H9 (cell line): ENCODE measurements around the gene TTLL9. TPM values are rescaled to one million over a fixed set of nuclear protein-coding genes. Genes with fewer than 3 reads are reported as not detected.
A peak's percentile ranks its signal among the peaks of the same experiment; 100 is the strongest.

Experiments
- DNase-seq: peaks from one replicate; pipeline ENCODE4 v3.0.0-alpha.2; 2017
- H2AFZ ChIP-seq: one replicate; pipeline ENCODE4 v1.6.1; 2013; ENCODE audit warnings: mild to moderate bottlenecking, low read length, control low read depth, moderate library complexity
- H2AK5ac ChIP-seq: 2 replicates; pipeline ENCODE4 v1.6.1; 2013; ENCODE audit warnings: low read length, control low read depth, mixed read lengths; ENCODE audit not compliant: insufficient read length
- H2BK120ac ChIP-seq: one replicate; pipeline ENCODE4 v1.6.1; 2013; ENCODE audit warnings: low read depth, mild to moderate bottlenecking, low read length, control low read depth, inconsistent platforms; ENCODE audit not compliant: poor library complexity, severe bottlenecking
- H2BK12ac ChIP-seq: 2 replicates; pipeline ENCODE4 v1.6.1; 2013; ENCODE audit warnings: low read length, control low read depth, mixed read lengths, low read depth; ENCODE audit not compliant: insufficient read length
- H2BK15ac ChIP-seq: 2 replicates; pipeline ENCODE4 v1.6.1; 2013; ENCODE audit warnings: low read depth, low read length, control low read depth
- H2BK20ac ChIP-seq: one replicate; pipeline ENCODE4 v1.6.1; 2013; ENCODE audit warnings: low read depth, mild to moderate bottlenecking, low read length, control low read depth, inconsistent platforms; ENCODE audit not compliant: poor library complexity, severe bottlenecking
- H2BK5ac ChIP-seq: 2 replicates; pipeline ENCODE4 v1.6.1; 2013; ENCODE audit warnings: low read length, control low read depth, mixed read lengths; ENCODE audit not compliant: insufficient read length
- H3K14ac ChIP-seq: 2 replicates; pipeline ENCODE4 v1.6.1; 2013; ENCODE audit warnings: low read length, control low read depth; ENCODE audit not compliant: insufficient read depth
- H3K18ac ChIP-seq: 2 replicates; pipeline ENCODE4 v1.6.1; 2013; ENCODE audit warnings: low read depth, mild to moderate bottlenecking, mixed read lengths, low read length, control low read depth; ENCODE audit not compliant: insufficient read length
- H3K23ac ChIP-seq: 2 replicates; pipeline ENCODE4 v1.6.1; 2013; ENCODE audit warnings: low read length, control low read depth, mixed read lengths, low read depth; ENCODE audit not compliant: insufficient read length
- H3K23me2 ChIP-seq: 2 replicates; pipeline ENCODE4 v1.6.1; 2013; ENCODE audit warnings: low read depth, mild to moderate bottlenecking, mixed read lengths, low read length, control low read depth; ENCODE audit not compliant: insufficient read length, poor library complexity, severe bottlenecking
- H3K27ac ChIP-seq: 2 replicates; pipeline ENCODE4 v1.5.1; 2013; ENCODE audit warnings: low read length, control low read depth, mixed read lengths, low read depth; ENCODE audit not compliant: insufficient read length
- H3K27me3 ChIP-seq: 2 replicates; pipeline ENCODE4 v1.6.1; 2013; ENCODE audit warnings: low read length, control low read depth, inconsistent platforms; ENCODE audit not compliant: insufficient read depth
- H3K4ac ChIP-seq: 2 replicates; pipeline ENCODE4 v1.6.1; 2013; ENCODE audit warnings: low read depth, mild to moderate bottlenecking, control low read depth, inconsistent platforms, low read length, moderate library complexity
- H3K4me1 ChIP-seq: 2 replicates; pipeline ENCODE4 v1.6.1; 2013; ENCODE audit warnings: low read length, control low read depth, inconsistent platforms; ENCODE audit not compliant: insufficient read depth
- H3K4me2 ChIP-seq: 2 replicates; pipeline ENCODE4 v1.6.1; 2013; ENCODE audit warnings: low read length, control low read depth, mixed read lengths; ENCODE audit not compliant: insufficient read length, insufficient read depth
- H3K56ac ChIP-seq: 2 replicates; pipeline ENCODE4 v1.6.1; 2013; ENCODE audit warnings: low read depth, mild to moderate bottlenecking, mixed read lengths, low read length, control low read depth; ENCODE audit not compliant: insufficient read length
- H3K79me1 ChIP-seq: 2 replicates; pipeline ENCODE4 v1.6.1; 2013; ENCODE audit warnings: low read depth, mild to moderate bottlenecking, moderate library complexity, low read length, control low read depth, inconsistent platforms; ENCODE audit not compliant: insufficient read depth, poor library complexity, severe bottlenecking
- H3K79me2 ChIP-seq: 2 replicates; pipeline ENCODE4 v1.6.1; 2013; ENCODE audit warnings: low read length, control low read depth, inconsistent platforms; ENCODE audit not compliant: insufficient read depth
- H3K9ac ChIP-seq: 2 replicates; pipeline ENCODE4 v1.6.1; 2013; ENCODE audit warnings: low read length, control low read depth, mixed read lengths; ENCODE audit not compliant: insufficient read length; ENCODE audit errors: extremely low read depth
- H3K9me3 ChIP-seq: one replicate; pipeline ENCODE4 v1.6.1; 2013; ENCODE audit warnings: low read depth, low read length, inconsistent platforms; ENCODE audit not compliant: control insufficient read depth
- H3T11ph ChIP-seq: one replicate; pipeline ENCODE4 v1.6.1; 2013; ENCODE audit warnings: mild to moderate bottlenecking, low read length, control low read depth, inconsistent platforms
- H4K20me1 ChIP-seq: one replicate; pipeline ENCODE4 v1.6.1; 2013; ENCODE audit not compliant: control insufficient read depth, insufficient read length, insufficient read depth
- H4K5ac ChIP-seq: 2 replicates; pipeline ENCODE4 v1.6.1; 2013; ENCODE audit warnings: low read depth, mild to moderate bottlenecking, mixed read lengths, low read length, control low read depth; ENCODE audit not compliant: insufficient read length
- H4K8ac ChIP-seq: replicated peaks from 2 replicates; pipeline ENCODE4 v1.6.1; 2013; ENCODE audit warnings: low read length, control low read depth, mixed read lengths, low read depth; ENCODE audit not compliant: insufficient read length
- H4K91ac ChIP-seq: 2 replicates; pipeline ENCODE4 v1.6.1; 2013; ENCODE audit warnings: low read depth, mild to moderate bottlenecking, moderate library complexity, mixed read lengths, low read length, control low read depth; ENCODE audit not compliant: insufficient read length
- H3K27ac Mint-ChIP-seq, 3 experiments: 2 replicates in 2 of 3; 3 replicates in 1 of 3; pipeline ENCODE4 v1.8.0; 2020 to 2021; ENCODE audit warnings: mixed read lengths in 3 of 3, mild to moderate bottlenecking in 1 of 3, moderate library complexity in 1 of 3
- H3K27me3 Mint-ChIP-seq: 2 replicates; pipeline ENCODE4 v1.8.0; 2021; ENCODE audit warnings: low read depth, mild to moderate bottlenecking, moderate library complexity, mixed read lengths
- H3K36me3 Mint-ChIP-seq, 3 experiments: 2 replicates in 2 of 3; 3 replicates in 1 of 3; pipeline ENCODE4 v1.8.0; 2020 to 2021; ENCODE audit warnings: low read depth in 3 of 3, mixed read lengths in 3 of 3; ENCODE audit not compliant: insufficient read depth in 1 of 3
- H3K4me1 Mint-ChIP-seq, 2 experiments: 2 replicates each; pipeline ENCODE4 v1.8.0; 2020; ENCODE audit warnings: mixed read lengths in 2 of 2
- H3K4me3 Mint-ChIP-seq, 2 experiments: 2 replicates in 1 of 2; 3 replicates in 1 of 2; pipeline ENCODE4 v1.8.0; 2020 to 2021; ENCODE audit warnings: mild to moderate bottlenecking in 2 of 2, mixed read lengths in 2 of 2, moderate library complexity in 1 of 2
- H3K9me3 Mint-ChIP-seq, 2 experiments: 2 replicates in 1 of 2; 3 replicates in 1 of 2; pipeline ENCODE4 v1.8.0; 2020; ENCODE audit warnings: mild to moderate bottlenecking in 2 of 2, mixed read lengths in 2 of 2, moderate library complexity in 1 of 2
- WGBS: extraction: QIAGEN DNeasy Blood & Tissue Kit; methylation state at CpG from one replicate; pipeline ENCODE4 v1.1.7; 2013; ENCODE audit warnings: missing lambda C conversion rate, low lambda C conversion rate, mixed read lengths; ENCODE audit not compliant: insufficient read length; ENCODE audit errors: extremely low coverage; 5-methylcytosine and 5-hydroxymethylcytosine counted together
- total RNA-seq: library from RNA; stranded (reverse); gene quantifications from 2 replicates; pipeline ENCODE4 v1.2.1, GENCODE V29; 2021
- TF ChIP-seq, protein P1 (sequence below): fragments of 200-600 bp; sonication (generic); conservative IDR thresholded peaks from 3 replicates; pipeline ENCODE4 v1.8.0; 2021; ENCODE audit warnings: antibody characterized with exemption, mild to moderate bottlenecking

Gene TTLL9
- total RNA-seq, 1 experiment from 2014 or later: 0.20 TPM

DNA sequence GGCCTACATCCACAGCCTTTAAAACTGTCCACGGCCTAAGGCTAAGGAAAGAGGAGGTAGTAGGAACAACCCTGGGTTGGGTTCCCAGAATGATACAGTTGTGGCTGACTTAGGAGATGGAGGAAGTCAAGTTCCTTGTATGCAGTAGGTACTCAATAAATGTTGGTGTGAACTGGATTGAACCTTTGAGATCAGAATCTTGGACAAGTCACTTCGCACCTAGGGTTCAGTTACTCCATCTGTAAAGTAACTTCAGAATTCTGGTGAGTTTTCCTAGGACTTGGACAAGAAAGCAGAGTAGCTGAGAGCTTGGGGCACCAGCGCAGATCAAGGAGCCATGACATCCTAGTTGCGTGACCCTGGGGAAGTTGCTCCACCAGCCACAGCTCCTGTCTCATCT is 106.6 kb downstream of the TTLL9 start:
- Mint-ChIP-seq H3K4me3 (no peak overlapping the region; a peak in 1 of 5 replicates), H3K36me3 (no peaks in the 10 kb centered on the region), H3K4me1 (peaks cover 18 to 39% of the 10 kb centered on the region in 2 experiments), H3K27me3 (peaks cover 14% of the 10 kb centered on the region), H3K27ac (peak overlapping the region in 2 of 3 experiments; percentile 73 to 81; a peak in 4 of 7 replicates), H3K9me3 (no peaks in the 10 kb centered on the region; a peak in 1 of 5 replicates)
- Histone ChIP-seq H3K4ac (no peak overlapping the region), H4K91ac (no peak overlapping the region), H4K20me1 (no peaks in the 10 kb centered on the region), H2BK12ac (no peak overlapping the region), H2AK5ac (no peak overlapping the region), H3K4me2 (no peak overlapping the region), H3K23ac (no peak overlapping the region), H3T11ph (no peak overlapping the region), H3K79me1 (no peaks in the 10 kb centered on the region), H2AFZ (no peak overlapping the region), H3K27ac (no peak overlapping the region), H3K56ac (no peak overlapping the region), H3K9ac (no peak overlapping the region), H3K9me3 (no peaks in the 10 kb centered on the region), H2BK20ac (no peak overlapping the region), H2BK15ac (no peak overlapping the region), H3K4me1 (no peaks in the 10 kb centered on the region; the same call in 1 of the 2 replicates), H3K23me2 (no peaks in the 10 kb centered on the region), H2BK120ac (no peak overlapping the region), H4K5ac (no peak overlapping the region), H2BK5ac (no peak overlapping the region), H3K79me2 (no peaks in the 10 kb centered on the region), H3K27me3 (no peaks in the 10 kb centered on the region), H3K14ac (no peak overlapping the region), H4K8ac (no peak overlapping the region), H3K18ac (peak overlapping the region; percentile 1)
- WGBS: no CpG with 5 or more reads among the region's 4 CpGs
- TF ChIP-seq, protein P1, sequence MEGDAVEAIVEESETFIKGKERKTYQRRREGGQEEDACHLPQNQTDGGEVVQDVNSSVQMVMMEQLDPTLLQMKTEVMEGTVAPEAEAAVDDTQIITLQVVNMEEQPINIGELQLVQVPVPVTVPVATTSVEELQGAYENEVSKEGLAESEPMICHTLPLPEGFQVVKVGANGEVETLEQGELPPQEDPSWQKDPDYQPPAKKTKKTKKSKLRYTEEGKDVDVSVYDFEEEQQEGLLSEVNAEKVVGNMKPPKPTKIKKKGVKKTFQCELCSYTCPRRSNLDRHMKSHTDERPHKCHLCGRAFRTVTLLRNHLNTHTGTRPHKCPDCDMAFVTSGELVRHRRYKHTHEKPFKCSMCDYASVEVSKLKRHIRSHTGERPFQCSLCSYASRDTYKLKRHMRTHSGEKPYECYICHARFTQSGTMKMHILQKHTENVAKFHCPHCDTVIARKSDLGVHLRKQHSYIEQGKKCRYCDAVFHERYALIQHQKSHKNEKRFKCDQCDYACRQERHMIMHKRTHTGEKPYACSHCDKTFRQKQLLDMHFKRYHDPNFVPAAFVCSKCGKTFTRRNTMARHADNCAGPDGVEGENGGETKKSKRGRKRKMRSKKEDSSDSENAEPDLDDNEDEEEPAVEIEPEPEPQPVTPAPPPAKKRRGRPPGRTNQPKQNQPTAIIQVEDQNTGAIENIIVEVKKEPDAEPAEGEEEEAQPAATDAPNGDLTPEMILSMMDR: no peak
- DNase-seq: no peak
